GM21367 (cell line): ENCODE data around the gene LYZL6.
"Not testable (repeated sequence)": the region's sequence is repeated elsewhere in the genome, so short reads cannot be mapped to it uniquely, and the experiment has no call there.

ENCODE experiments used
- ATAC-seq: cut with Tn5 transposase; IDR thresholded peaks from one replicate; pipeline ENCODE4 v1.9.1; 2021; ENCODE audit not compliant: unreplicated experiment

The LYZL6 gene

GRCh38 chr17:35909408-35909807 is 34.1 kb downstream of the LYZL6 start:
- ATAC-seq = no peak

GRCh38 chr17:35907691-35908090 is 35.8 kb downstream of the LYZL6 start:
- no peak for ATAC-seq

DNA sequence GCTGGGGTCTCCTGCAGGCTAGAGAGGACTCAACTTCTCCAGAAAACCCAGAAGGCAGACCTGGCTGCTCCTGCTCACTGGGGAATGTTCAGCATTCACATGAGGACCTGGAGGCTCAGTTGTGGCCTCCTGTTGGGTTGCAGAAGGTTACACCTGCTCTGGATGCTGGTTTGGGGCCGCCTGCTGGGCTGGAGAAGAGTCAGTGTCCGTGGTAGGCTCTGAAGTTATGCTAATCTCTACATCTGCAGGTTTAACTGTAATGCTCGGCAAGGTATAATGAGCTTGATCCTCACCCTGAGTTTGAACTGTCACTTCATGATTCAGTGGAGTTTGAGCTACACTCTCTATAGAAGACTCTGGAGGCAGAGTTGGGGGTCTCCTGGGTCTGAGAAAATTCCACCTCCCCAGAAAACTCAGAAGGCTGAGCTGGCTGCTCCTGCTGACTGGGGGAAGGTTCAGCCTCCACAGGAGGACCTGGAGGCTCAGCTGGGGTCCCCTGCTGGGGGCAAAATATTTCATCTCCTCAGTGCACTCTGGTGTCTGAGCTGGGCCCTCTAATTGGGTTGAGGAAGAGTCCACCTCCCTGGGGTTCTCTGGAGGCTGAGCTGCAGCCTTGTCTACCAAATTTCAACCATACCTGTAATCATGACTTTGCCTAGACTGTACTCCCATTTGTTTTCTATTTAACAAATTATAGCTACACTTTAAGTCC is 36.4 kb downstream of the LYZL6 start:
- ATAC-seq = no peak

- ATAC-seq = no peak
Measured at GRCh38 chr17:35906191-35906925, 37.2 kb downstream of the LYZL6 start.

- ATAC-seq = no peak
Measured at GRCh38 chr17:35903451-35903850, 40.1 kb downstream of the LYZL6 start.

- ATAC-seq = no peak
Measured at GRCh38 chr17:35901631-35902175, 41.8 kb downstream of the LYZL6 start.

GRCh38 chr17:35900708-35901480 is 42.6 kb downstream of the LYZL6 start:
- no peak for ATAC-seq

DNA sequence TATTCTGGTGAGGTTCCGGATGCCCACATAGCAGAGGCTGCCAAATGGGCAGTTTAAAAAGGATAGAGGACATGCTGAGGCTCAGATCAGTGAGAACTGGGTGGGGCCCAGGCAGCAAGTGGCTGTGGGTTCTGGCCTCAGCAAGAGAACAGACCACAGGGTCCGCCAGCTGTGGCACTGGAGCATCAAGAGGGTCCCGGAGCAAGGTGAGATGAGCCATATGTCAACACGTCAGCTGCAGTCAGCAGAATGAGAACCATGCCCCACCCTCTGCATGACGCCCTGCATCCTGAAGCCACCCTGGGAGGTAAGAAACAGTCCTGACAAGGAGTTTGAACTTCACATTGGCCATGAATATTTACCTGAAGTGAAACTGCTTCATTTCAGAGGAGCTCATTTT is 43.2 kb downstream of the LYZL6 start:
- ATAC-seq = no peak

DNA sequence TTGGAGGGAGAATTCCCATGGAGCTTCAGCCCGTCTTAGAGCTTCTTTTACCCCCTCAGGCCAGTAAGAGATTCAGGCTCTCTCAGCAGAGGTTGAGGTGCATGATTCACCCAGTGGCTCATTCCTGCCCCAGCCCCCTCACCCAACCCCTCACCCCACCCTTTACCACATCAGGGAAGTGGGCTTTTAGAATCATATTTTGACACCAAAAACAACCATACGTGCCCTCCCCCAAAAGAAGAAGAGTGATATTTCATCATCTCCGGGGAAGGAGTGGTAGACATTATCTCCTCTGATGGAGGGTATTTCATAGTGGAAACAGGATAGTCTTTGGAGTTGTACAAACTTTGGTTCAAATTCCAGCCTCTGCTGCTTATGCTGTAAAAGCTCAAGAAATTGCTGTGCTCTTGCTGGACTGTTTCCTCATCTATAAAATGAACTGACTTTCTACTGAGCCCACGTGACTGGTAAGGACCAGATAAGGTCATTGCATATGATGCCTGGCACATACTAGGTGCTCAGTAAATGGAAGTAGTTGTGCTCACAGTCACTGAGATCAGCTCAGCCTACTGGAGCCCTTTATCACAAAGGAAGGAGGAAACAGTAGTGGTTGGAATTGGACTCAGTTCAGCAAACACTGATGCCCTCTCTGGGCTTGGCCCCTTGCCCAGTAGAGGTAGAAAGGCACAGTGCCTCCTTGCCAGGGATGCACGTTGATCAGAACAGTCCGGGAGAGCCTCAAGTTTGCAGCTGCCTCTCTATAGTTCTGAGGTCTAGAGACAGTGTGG is 45.0 kb downstream of the LYZL6 start:
- ATAC-seq = no peak

DNA sequence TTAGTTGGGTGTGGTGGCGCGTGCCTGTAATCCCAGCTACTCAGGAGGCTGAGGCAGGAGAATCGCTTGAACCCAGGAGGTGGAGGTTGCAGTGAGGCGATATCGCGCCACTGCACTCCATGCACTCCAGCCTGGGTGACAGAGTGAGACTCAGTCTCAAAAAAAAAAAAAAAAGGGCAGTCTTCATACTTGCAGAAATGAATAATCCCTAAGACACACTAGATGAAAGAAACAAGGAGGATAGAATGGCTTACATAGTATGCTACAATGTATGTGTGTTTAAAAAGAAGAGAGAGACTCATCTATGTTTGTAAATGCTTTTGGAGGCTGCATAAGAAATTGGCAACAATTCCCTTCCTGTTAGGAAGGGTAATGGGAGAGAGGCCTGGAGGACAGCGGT is 45.7 kb downstream of the LYZL6 start:
- ATAC-seq = not testable (repeated sequence)

GRCh38 chr17:35895636-35896587 is 47.6 kb downstream of the LYZL6 start:
- peak; percentile 45 for ATAC-seq

DNA sequence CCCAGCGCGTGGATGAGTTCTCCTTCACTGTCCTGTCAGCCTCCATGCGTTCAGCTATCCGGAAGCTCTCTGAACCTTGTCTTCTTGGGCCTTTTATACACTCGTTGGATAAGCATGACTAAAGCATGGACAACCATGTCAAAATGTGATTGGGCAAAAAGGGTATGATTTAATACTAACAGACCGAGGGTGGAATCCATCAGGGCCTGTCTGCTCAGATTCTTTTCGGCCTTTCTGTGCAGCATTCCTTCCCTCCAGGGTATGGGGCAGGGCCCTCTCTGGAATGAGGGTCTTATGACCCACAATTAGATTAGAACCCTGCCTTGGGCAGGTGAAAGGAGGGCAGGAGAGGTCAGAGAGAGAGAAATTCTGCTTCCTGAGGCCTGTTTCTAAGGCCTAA is 49.3 kb downstream of the LYZL6 start:
- ATAC-seq = no peak

DNA sequence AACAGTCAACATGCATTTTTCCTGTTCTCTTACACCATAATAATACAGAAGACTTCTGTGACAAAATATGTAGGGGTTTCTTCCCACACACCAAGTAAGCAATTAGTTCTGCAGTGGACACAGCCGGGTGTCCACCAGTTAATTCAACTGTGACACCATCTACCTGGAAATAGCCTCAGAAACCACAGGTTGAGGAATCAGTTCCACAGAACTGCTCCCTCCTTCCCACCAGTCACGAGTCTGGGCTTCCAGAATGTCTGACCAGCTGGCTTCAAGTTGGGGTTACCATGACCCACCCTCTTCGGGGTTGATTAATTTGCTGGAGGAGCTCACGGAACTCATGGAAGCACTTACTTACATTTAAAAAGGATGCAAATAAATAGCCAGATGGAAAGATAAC is 49.8 kb downstream of the LYZL6 start:
- ATAC-seq = no peak

GRCh38 chr17:35892091-35893035 is 51.1 kb downstream of the LYZL6 start:
- ATAC-seq = no peak

DNA sequence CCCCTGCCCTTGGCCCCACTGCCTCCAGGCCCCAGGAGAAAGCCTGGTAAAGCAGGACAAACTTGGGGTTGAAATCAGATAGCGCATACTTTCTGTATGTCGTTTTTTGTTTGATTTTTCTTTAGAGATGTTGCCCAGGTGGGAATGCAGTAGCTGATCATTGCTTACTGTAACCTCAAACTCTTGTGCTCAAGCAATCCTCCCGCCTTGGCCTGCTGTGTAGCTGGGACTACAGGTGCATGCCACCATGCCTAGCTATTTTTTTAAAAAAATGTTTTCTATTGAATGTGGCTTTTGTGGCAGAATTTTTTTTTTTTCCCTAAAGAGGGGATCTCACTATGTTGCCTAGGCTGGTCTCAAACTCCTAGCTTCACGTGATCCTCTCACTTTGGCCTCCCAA is 52.2 kb downstream of the LYZL6 start:
- no peak for ATAC-seq

- ATAC-seq = no peak
Measured at GRCh38 chr17:35890774-35891155, 52.7 kb downstream of the LYZL6 start.

- ATAC-seq = no peak
Measured at GRCh38 chr17:35889818-35890773, 53.4 kb downstream of the LYZL6 start.
